ENCODE measurements around the gene LPIN1. TPM values are rescaled to one million over a fixed set of nuclear protein-coding genes. Genes with fewer than 3 reads are reported as not detected.

LPIN1 gene
- total RNA-seq, 1 donor from 2014 or later: 23.4 TPM

- Histone ChIP-seq H3K4me1 (ENCODE audit: insufficient read depth, low read length) (no peaks in the 10 kb centered on the region), H3K36me3 (ENCODE audit: insufficient read depth, low read length) (peaks cover 24% of the 10 kb centered on the region), H3K9me3 (ENCODE audit: insufficient read depth, low read depth, low read length) (no peaks in the 10 kb centered on the region), H3K4me3 (ENCODE audit: insufficient read depth, low read depth, low read length) (no peak overlapping the region), H3K27me3 (ENCODE audit: insufficient read depth, low read length) (no peaks in the 10 kb centered on the region), H3K79me2 (ENCODE audit: insufficient read depth, low read length) (no peaks in the 10 kb centered on the region), H3K4me2 (ENCODE audit: low read length) (no peak overlapping the region), H2AFZ (ENCODE audit: low read depth, low read length) (no peak overlapping the region), H3K27ac (ENCODE audit: low read depth, low read length) (no peak overlapping the region), H3K9ac (ENCODE audit: low read length) (no peak overlapping the region), H4K20me1 (ENCODE audit: insufficient read depth, low read length) (peaks cover 21% of the 10 kb centered on the region)
- H3K4me3 Mint-ChIP-seq (ENCODE audit: unreplicated experiment): no peak overlapping the region
- no peaks in the 10 kb centered on the region for H3K9me3 Mint-ChIP-seq (ENCODE audit: unreplicated experiment)
- no peak for DNase-seq (ENCODE audit: low read depth)
- no peak overlapping the region for H3K27ac Mint-ChIP-seq (ENCODE audit: unreplicated experiment)
- FAIRE-seq: no peak
- peaks cover 33% of the 10 kb centered on the region for H3K36me3 Mint-ChIP-seq (ENCODE audit: low read depth, unreplicated experiment)
- no peaks in the 10 kb centered on the region for H3K4me1 Mint-ChIP-seq (ENCODE audit: low read depth, unreplicated experiment)
- TF ChIP-seq EZH2 (IDR thresholded peaks at IDR 0.05; ENCODE audit: insufficient read depth, low read length): no peak
- TF ChIP-seq, protein P1, sequence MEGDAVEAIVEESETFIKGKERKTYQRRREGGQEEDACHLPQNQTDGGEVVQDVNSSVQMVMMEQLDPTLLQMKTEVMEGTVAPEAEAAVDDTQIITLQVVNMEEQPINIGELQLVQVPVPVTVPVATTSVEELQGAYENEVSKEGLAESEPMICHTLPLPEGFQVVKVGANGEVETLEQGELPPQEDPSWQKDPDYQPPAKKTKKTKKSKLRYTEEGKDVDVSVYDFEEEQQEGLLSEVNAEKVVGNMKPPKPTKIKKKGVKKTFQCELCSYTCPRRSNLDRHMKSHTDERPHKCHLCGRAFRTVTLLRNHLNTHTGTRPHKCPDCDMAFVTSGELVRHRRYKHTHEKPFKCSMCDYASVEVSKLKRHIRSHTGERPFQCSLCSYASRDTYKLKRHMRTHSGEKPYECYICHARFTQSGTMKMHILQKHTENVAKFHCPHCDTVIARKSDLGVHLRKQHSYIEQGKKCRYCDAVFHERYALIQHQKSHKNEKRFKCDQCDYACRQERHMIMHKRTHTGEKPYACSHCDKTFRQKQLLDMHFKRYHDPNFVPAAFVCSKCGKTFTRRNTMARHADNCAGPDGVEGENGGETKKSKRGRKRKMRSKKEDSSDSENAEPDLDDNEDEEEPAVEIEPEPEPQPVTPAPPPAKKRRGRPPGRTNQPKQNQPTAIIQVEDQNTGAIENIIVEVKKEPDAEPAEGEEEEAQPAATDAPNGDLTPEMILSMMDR (IDR thresholded peaks at IDR 0.05; ENCODE audit: insufficient read depth, low read depth, low read length): no peak
- no peaks in the 10 kb centered on the region for H3K27me3 Mint-ChIP-seq (ENCODE audit: low read depth, unreplicated experiment)
Measured at GRCh38 chr2:11809586-11810236, 63.3 kb downstream of the LPIN1 start.

DNA sequence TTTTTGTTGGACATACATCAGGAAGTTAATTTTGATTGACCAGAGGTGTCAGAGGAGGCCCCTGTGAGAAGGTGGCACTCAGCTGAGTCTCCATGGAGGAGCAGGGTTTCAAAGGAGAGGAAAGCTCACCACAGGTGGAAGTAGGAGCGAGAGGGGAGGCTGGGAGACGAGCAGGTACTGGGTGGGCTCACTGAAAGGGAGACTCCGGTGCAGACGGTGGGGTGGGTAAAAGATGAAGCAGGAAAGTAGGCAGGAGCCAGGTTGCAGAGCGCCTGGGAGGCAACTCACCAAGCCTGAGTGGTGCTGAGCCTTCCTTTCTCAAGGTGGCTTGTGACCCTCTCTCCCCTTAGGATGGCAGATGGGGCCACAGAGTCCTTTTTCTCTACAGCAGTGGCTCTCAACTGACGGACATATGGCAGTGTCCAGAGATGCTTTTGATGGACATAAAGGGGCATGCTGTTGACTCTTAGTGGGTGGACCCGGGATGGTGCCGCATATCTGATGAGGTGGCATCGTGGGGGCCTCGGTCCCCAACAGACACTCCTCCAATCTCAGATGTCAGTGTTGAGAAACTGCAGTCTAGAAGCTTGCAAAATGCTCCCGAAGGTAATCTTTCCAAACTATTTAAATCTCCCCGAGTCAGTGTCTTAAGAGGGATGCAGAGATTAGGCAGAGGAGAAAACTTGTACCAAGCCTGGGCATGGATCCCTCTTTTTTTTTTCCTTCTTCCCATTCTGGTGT, 64.0 kb downstream of the LPIN1 start:
- peaks cover 20% of the 10 kb centered on the region for H3K36me3 ChIP-seq (ENCODE audit: insufficient read depth, low read length)
- no peak overlapping the region for H3K27ac ChIP-seq (ENCODE audit: low read depth, low read length)
- no peaks in the 10 kb centered on the region for H3K9me3 ChIP-seq (ENCODE audit: insufficient read depth, low read depth, low read length)
- H4K20me1 ChIP-seq (ENCODE audit: insufficient read depth, low read length): peaks cover 21% of the 10 kb centered on the region
- FAIRE-seq (no peak), DNase-seq (ENCODE audit: low read depth) (no peak)
- no peaks in the 10 kb centered on the region for H3K4me1 ChIP-seq (ENCODE audit: insufficient read depth, low read length)
- H3K9ac ChIP-seq (ENCODE audit: low read length): no peak overlapping the region
- Mint-ChIP-seq H3K36me3 (ENCODE audit: low read depth, unreplicated experiment) (peaks cover 38% of the 10 kb centered on the region), H3K27me3 (ENCODE audit: low read depth, unreplicated experiment) (no peaks in the 10 kb centered on the region), H3K4me1 (ENCODE audit: low read depth, unreplicated experiment) (no peaks in the 10 kb centered on the region), H3K9me3 (ENCODE audit: unreplicated experiment) (peaks cover under 1% of the 10 kb centered on the region), H3K27ac (ENCODE audit: unreplicated experiment) (no peak overlapping the region), H3K4me3 (ENCODE audit: unreplicated experiment) (no peak overlapping the region)
- H3K27me3 ChIP-seq (ENCODE audit: insufficient read depth, low read length): no peaks in the 10 kb centered on the region
- no peak overlapping the region for H3K4me3 ChIP-seq (ENCODE audit: insufficient read depth, low read depth, low read length)
- H3K4me2 ChIP-seq (ENCODE audit: low read length): no peak overlapping the region
- H2AFZ ChIP-seq (ENCODE audit: low read depth, low read length): no peak overlapping the region
- no peak for TF ChIP-seq EZH2 (IDR thresholded peaks at IDR 0.05; ENCODE audit: insufficient read depth, low read length)
- TF ChIP-seq, protein P1 (IDR thresholded peaks at IDR 0.05; ENCODE audit: insufficient read depth, low read depth, low read length): no peak
- no peaks in the 10 kb centered on the region for H3K79me2 ChIP-seq (ENCODE audit: insufficient read depth, low read length)
